DMS114 treated with DMSO at 0.1 percent for 48 hours (cell line): Measurements from ENCODE around the gene KIAA0930.

Experiments
- DNase-seq: peaks from one replicate; lab custom pipeline; 2025; ENCODE audit not compliant: unreplicated experiment; lab: John Stamatoyannopoulos, UW

The KIAA0930 gene

DNA sequence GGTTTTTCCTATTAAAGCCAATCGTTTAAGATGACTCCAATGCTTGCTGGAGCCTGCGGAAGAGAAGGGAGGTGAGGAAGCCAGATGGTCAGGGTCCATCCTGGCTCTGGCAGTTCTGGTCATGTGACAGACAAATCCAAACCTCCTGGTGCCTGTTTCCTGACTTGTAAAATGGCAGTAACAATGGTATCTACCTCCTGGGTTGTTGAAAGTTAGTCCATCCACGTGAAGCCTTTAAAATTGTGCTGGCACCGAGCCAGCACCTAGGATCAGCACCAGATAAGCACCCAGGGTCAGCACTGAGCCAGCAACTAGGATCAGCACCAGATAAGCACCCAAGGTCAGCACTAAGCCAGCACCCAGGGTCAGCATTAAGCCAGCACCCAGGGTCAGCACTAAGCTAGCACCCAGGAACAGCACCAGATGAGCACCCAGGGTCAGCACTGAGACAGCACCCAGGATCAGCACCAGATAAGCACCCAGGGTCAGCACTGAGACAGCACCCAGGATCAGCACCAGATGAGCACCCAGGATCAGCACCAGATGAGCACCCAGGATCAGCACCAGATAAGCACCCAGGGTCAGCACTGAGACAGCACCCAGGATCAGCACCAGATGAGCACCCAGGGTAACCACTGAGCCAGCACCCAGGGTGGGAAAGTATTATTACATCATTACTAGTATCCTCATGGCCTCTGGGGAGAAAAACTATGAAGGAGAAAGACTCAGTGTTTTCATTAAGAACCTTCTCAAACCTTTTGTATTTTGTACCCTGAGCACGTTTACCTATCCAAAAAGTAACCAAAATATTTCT lies 17.2 kb downstream of the KIAA0930 start:
- DNase-seq = no peak

- DNase-seq = no peak
Observed at GRCh38 chr22:45221201-45221600, 19.5 kb downstream of the KIAA0930 start.

DNA sequence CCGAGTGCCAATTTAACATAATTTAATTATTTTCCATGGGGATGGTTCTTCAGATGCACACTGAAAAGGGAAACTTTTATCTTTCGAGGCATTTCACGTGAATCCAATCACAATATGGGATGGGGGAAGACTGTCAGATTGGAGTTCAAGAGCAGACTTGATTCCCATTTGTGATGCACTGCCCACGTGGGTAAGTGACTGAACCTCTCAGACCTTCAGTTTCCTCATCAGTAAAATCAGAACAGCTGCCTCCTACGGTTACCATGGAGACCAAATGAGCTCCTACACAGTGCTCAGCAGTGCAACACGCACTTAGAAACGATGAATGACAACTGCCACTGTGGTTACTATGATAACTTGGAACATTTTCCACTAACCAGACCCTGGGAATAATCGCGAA lies 21.7 kb downstream of the KIAA0930 start:
- DNase-seq = no peak

DNA sequence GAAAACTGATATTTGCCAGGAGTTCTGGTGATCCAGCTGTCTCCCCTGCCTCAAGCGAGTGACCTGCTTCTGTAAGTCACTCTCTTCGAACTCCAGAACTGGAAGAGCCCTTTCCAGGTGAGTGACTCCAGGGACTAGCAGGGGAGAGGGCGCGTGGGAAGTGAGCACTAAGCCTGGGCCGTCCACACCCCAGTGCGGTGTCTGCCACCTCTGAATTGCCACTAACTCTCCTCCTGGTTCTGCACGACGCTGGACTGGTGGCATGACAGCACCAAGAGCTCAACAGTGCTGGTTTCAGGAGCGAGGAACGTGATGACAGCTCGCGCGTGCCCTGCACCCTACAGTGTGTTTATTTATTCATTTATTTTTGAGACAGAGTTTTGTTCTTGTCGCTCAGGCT lies 22.9 kb downstream of the KIAA0930 start:
- DNase-seq = no peak

- no peak for DNase-seq
Observed at GRCh38 chr22:45217345-45217744, 23.3 kb downstream of the KIAA0930 start.

DNA sequence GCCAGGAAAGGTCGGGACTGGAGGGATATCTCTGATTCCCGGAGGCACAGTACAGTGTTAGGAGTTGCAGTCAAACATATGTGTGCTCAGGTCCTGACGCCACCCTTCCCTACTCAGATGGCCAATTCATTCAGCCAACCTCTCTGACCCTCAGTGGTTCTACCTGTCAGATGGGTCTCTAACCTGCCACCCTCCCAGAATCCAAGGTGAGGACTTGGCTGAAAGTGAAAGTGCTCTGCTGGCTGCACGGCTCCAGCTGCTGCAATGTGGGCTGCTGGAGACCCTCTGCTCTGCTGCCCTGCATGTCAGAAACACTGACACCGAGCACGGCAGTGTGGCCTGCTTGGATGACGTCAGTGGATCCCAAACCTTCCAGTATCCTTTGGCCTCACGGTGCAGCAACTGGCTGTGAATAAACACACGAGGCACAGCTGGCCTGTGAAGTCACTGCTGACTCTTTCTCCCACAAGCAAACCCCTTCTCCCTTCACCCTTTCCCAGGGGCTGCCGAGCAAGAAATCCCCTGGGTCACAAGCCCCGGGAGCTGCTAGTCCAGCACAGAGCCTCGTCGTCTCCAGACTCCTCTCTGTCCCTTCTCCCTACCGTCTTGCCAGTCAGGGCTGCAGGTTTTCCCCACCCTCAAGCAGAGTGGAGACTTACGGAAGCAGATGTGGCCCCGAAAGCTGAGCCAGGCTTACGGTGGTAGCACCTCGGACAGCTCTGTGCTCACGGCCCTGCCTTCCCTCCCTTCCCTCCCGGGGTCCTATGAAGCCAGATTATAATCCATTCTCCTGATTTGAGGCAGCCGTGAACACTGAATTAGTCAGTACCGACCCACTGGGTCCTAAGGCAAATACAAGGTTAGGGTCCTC lies 24.3 kb downstream of the KIAA0930 start:
- no peak for DNase-seq

- DNase-seq = no peak
Observed at GRCh38 chr22:45212992-45213751, 27.5 kb downstream of the KIAA0930 start.

DNA sequence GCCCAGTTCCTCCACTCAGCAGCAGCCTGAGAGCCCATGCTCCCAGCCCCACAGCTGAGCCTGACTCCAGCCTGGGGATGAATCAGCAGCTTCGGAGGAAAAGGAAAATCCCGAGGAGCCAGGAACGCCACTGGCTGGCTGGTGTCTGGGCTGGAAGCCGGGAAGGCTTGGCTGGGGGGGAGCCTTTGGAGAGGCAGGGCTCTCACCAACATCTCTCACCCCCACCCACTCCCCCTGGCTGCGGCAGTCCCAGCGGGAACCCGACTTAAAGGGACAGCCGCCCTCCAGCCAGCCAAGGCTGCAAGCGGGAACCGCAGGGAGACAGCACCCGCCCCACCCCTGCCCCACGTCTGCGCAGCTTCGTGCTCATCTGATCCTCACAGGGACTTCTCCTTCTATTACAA lies 28.4 kb downstream of the KIAA0930 start:
- no peak for DNase-seq

- DNase-seq = no peak
Observed at GRCh38 chr22:45211848-45212247, 28.8 kb downstream of the KIAA0930 start.

- no peak for DNase-seq
Observed at GRCh38 chr22:45211435-45211834, 29.3 kb downstream of the KIAA0930 start.

- no peak for DNase-seq
Observed at GRCh38 chr22:45210991-45211390, 29.7 kb downstream of the KIAA0930 start.

DNA sequence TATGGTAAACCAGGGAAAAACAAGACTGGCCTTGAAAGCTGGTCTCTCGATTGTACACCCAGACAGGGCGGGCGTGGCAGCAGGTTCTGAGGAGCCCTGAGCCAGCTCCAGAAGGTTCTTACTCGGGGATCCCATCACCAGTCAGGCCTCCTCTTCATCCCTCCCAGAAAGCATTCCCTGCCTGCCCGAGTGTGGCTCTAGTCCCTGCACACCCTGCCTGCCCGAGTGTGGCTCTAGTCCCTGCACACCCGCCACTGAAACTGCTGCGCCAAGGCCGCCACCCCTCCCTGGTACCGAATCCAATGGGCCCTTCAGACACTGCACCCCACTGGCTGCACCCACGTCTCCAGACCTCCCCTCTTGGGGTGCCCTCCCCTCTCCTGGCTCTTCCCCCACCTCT lies 30.1 kb downstream of the KIAA0930 start:
- DNase-seq = no peak

GRCh38 chr22:45210174-45210573 lies 30.5 kb downstream of the KIAA0930 start:
- no peak for DNase-seq

DNA sequence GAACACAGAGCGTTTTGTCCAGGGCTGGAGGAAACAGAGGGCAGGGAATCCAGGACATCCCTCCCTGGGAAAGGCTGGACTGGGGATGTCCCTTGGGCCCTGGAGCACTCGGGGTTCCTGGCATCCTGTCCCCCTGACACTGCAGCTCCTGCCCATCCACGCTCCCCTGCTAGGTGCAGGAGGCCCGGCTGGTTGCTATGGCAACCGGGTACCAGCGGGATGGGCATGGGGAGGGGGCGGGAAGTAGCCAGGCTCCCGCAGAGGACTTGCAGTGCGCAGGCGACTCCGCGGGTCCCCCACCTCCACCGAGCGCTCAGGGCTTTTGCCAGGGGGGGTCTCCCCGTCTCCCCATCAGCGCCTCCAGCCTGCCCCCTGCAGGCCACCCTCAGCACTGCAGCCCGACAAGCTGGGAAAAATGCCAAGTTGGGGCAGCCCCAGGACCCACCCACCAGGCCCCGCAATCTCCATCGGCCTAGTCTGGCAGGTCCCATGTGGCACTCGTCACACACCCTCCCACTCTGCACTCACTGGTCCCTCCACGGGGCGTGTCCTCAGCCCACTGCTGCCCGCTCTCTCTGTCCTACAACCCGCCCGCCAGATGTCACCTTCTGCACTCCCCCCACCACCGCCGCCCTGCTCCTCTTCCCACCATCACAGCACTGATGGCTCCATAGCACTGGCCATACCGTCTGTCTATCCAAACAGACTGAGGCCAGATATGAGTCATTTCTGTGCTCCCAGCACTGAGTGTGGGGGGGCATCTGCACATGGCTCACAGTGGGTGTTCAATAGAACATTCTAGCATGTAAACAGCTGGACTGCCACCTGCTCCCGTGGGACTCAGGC lies 31.5 kb downstream of the KIAA0930 start:
- no peak for DNase-seq

- no peak for DNase-seq
Observed at GRCh38 chr22:45208696-45208992, 32.0 kb downstream of the KIAA0930 start.

GRCh38 chr22:45207981-45208664 lies 32.6 kb downstream of the KIAA0930 start:
- DNase-seq = no peak

GRCh38 chr22:45207533-45207932 lies 33.2 kb downstream of the KIAA0930 start:
- no peak for DNase-seq

DNA sequence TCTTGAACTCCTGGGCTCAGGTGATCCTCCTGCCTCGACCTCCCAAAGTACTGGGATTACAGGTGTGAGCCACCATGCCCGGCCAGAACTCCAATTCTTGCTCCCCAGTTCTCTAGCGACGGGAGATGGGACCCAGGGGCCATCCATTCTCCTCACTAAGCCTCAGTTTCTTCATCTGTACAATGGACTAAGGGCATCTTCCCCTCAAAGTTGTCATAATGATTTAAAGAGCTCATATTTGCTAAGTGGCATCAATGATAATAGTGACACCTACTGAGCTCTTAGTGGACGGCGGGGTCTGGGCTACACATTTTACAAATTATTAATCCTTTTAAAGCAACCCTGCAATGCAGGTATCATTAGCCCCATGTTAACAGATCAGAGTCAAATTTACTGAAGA lies 34.5 kb downstream of the KIAA0930 start:
- DNase-seq = no peak

DNA sequence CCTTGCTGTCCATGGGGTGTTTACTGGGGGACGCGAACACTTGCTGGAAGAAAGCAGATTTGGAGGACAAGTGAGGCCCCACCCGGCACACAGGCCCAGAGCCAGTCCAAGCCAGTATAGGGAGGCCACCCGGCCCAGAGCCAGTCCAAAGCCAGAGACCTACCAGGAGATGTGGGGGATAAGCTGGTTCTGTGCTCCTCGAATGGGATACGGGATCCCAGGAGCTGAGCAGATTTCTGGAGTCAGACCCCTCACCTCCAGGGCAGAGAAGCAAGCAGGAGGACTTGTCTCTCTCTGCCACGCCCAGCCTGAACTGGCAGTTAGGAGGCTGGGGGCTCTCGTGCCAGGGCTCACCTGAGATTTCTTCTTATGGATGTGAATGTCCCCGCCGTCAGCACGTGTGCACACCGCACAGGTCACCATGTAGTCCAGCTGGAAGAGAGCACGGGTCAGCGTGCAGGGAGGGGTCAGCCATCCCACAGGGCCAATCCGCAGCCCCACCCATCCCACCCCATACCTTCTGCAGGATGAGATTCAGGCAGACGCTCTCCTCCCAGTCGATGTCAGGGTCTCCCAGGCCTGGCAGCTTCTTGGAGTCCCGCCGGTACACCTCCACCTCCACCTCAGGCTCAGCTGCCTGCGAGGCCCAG lies 35.3 kb downstream of the KIAA0930 start:
- DNase-seq = no peak

- DNase-seq = no peak
Observed at GRCh38 chr22:45204819-45205218, 35.9 kb downstream of the KIAA0930 start.
